GM19351 (cell line): ENCODE data around the gene PFKFB4.
"Not testable (repeated sequence)": the region's sequence is repeated elsewhere in the genome, so short reads cannot be mapped to it uniquely, and the experiment has no call there.

Source experiments
- ATAC-seq: cut with Tn5 transposase; IDR thresholded peaks from one replicate; pipeline ENCODE4 v1.9.1; 2021; ENCODE audit warnings: mild to moderate bottlenecking, moderate library complexity; ENCODE audit not compliant: unreplicated experiment

Gene PFKFB4

DNA sequence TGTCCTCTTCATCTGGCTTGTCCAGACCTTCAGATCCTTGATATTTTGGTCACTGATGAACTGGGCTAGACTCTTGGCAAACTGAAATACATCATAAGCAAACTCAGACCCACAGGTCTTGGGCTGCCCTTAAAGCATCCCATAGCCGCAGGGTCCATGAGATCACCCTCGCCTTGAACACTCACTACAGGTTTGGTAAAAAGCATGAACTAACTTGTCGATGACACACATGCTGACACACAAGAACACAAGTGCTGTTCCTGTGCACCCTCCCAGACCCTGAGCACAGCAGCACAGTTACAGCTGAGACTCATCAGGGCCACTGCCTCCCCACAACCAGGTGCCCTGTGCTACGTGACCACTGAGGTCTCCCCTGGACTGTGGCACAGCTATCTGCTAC, 21.0 kb downstream of the PFKFB4 start:
- ATAC-seq = no peak

DNA sequence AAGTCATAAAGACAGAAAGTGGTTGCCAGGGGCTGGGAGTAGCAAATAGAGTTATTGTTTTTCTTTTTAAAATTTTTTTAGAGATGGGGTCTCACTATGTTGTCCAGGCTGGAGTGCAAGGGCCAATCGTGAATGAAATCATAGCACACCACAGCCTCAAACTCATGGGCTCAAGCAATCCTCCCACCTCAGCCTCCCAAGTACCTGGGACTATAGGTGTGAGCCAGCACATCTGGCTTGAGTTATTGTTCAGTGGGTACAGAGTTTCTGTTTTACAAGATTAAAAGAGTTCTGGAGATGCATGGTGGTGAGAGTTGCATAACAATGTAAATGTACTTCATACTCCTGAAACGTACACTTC, 23.6 kb downstream of the PFKFB4 start:
- ATAC-seq = no peak

DNA sequence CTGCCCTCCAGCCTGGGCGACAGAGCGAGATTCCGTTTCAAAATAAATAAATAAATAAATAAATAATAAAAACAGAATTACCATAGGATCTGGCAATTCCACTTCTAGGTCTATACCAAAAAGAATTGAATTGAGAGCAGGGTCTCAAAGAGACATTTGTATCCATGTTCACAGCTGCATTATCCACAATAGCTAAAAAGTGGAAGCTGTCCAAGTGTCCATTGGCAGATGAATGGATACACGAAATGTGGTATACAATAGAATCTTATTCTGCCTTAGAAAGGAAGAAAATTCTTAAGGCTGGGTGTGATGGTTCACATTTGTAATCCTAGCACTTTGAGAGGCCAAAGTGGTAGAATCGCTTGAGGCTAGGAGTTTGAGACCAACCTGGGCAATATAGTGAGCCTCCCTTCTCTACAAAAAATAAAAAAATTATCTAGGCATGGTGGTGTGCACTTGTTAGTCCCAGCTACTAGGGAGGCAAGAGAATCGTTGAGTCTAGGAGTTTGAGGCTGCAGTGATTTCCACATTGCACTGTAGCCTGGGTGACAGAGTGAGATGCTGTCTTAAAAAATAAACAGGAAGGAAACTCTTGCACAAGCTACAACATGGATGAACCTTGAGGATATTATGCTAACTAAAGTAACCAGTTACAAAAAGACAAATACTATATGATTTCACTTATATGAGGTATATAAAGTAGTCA, 24.2 kb downstream of the PFKFB4 start:
- ATAC-seq = no peak

DNA sequence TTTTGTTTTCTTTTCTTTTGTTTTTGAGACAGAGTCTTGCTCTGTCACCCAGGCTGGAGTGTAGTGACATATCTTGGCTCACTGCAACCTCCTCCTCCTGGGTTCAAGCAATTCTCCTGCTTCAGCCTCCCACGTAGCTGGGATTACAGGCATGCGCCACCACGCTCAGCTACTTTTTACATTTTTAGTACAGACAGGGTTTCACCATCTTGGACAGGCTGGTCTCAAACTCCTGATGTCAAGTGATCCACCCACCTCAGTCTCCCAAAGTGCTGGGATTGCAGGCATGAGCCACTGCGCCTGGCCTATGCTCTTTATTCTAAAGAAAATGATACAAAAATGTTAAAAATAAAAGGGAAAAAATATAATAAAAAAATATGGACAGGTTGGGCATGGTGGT, 25.9 kb downstream of the PFKFB4 start:
- not testable (repeated sequence) for ATAC-seq

DNA sequence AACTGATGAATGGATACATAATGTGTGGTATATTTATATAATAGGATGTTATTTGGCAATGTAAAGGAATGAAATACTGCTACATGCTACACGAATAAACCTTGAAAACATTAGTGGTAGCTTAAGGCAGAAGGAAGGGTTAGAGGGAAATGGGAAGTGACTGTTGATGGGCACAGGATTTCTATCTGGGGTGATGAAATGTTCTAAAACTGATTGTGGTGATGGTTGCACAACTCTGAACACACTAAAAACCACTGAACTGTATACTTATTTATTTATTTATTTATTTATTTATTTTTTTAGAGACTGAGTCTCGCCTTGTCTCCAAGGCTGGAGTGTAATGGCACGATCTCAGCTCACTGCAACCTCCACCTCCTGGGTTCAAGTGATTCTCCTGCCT, 27.8 kb downstream of the PFKFB4 start:
- no peak for ATAC-seq

DNA sequence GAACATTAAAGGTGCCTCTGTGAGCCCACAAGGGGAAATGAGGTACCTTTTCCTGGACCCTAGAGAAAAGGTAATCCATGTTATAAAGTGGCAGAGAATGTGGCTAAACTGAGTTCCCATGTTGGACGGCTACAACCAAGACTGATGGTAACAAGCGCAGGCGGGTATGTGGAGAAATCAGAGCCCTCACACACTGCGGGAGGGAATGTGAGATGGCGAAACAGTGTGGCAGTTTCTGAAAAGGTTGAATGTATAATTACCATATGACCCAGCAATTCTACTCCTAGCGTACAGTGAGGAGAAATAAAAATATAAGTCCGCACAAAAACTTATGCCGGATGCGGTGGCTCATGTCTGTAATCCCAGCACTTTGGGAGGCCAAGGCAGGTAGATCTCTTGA, 28.6 kb downstream of the PFKFB4 start:
- no peak for ATAC-seq

DNA sequence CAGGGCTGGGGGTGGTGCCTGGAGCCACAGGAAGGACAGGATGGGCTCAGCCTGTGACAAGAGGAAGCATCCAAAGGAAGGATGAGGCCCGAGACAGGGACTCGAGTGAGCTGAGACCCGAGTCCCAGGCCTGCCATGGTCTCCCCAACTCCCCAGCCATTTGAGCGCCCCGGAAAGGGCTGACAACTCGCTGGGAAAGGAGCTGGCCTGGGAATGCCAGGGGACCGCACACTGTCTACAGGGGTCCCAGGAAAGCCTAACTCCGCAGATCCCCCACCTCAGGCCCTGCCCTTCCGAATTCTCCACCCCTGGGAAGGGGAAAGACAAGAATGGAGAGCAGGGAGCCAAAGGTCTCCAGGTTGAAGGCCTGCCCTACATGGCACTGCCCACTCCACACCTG, 31.6 kb downstream of the PFKFB4 start:
- no peak for ATAC-seq

DNA sequence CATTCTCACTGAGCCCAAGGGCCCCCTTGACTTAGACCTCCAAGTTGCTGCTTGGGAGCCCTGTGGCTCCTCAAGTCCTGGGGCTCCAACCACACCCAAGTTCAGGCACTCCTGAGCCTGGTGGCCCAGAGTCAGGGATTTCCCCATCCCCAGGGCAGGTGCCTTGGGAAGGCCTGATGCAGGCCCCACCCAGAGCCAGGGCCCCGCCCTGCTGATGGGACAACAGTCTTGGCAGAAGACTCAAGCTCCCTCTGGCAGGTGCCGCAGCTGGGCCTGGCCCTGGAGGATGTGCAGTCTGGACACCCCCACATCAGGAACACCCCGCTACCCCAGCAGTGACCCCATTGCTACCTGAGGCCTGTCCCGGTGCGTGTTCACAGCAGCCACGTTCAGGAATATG, 35.0 kb downstream of the PFKFB4 start:
- ATAC-seq = no peak

DNA sequence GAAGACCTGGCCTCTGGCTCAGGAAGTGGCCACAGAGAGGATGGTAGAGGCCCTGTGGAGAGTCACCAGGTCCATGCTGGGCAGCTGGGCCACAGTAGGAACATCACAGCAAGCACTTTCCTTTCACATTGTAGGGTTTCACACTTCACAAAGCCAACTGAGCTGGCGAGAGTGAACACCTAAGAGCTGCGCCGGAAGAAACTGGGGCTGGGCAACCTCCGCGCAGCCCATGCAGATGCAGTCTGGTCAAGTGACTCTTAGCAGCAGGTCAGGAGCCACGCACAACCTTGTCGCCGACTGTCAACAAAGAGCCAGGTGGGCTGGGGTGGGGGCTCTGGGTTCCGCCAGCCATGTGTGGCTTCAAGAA, 37.3 kb downstream of the PFKFB4 start:
- ATAC-seq = no peak

DNA sequence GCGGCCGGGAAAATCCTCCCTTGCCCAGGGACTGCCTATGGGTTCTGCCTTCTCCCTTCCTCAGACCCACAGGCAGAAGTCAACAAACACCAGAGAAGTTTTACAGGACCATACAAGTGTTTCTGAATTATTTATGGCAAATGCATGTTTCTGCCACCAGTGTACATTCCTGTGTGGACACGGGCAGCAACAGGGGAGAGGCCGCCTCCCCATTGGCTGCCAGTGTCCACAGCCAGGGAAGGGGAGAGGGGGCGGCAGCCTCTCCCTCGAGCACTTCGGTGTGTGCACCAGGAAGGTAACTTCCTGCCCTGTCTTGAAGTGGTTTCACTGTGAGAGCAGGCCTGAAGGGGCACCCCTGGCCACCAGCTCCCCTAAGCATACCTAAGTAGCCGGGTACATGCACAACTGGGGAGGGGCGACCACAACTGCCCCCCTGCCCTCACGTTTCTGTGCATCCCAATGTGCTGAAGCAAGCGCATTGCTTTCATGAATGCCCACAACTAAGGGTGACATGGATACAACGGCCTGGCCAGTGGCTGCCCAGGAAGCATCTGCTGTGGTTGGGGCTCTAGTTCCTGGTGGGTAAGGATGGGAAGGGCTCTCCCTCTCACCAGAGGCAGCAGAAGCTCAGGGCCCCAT, 37.8 kb downstream of the PFKFB4 start:
- no peak for ATAC-seq

DNA sequence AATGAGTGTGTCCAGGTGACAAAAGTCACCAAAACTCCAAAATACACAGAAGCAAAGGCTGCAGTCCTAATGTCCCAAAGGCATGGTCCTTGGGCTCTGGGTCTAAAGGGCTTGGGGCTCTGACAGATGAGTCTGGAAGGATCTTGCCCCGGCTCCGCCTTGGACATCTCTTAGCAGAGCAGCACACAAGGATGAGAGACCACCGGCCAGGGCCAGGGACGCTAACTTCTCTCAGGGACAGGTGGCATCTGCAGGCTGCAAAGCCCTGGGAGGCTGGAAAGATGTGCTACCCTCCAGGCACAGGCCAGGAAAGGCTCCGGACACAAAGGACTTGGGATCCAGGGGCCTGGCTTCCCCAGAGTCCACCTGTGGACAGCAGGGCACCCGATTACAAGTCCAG, 38.5 kb downstream of the PFKFB4 start:
- ATAC-seq = no peak

DNA sequence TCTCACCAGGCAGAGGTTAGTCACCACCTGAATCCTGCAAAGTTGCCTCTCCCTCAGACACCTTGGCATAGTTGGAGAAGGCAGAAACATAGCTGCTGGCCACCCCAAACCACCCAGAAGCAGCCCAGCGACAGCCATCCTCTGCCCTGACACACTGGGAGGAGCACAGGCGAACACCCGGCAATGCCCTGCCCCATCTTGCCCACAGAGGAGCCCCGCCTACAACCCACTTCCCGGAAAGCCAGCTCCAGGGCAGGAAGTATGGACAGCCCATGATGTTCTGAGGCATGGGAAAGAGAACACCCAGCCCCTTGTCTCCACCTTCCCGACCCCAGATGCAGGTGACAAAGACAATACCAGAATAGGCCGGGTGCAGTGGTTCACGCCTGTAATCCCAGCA, 40.0 kb downstream of the PFKFB4 start:
- ATAC-seq = no peak

DNA sequence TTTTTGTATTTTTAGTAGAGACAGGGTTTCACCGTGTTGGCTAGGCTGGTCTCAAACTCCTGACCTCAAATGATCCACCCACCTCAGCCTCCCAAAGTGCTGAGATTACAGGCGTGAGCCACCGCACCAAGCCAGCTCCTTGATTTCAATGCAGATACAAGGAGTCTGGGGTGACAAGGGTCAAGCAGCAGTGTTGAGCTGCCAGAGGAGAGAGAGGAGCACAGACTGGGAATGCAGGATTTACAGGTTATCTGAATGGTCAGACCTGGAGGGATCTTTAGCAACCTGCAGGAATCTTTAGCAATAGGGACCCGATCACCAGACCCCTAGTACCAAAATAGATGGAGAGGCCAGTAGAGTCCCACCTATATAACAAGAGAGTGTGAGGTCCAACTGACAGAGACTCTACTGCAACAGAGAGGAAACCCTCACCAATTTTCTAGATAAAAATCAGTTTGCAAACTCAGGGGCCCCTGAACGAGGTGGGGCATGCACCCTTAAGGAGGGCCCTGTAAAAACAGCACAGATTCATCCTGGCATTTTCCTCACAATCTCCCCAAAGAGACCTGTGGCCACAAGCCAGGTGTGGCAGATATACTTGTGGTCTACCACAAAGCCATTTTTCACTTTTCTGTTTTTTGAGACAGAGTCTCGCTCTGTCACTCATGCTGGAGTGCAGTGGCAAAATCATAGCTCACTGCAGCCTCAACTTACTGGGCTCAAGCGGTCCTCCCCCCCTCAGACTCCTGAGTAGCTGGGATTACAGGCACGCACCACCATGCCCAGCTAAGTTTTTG, 42.0 kb downstream of the PFKFB4 start:
- ATAC-seq = no peak

DNA sequence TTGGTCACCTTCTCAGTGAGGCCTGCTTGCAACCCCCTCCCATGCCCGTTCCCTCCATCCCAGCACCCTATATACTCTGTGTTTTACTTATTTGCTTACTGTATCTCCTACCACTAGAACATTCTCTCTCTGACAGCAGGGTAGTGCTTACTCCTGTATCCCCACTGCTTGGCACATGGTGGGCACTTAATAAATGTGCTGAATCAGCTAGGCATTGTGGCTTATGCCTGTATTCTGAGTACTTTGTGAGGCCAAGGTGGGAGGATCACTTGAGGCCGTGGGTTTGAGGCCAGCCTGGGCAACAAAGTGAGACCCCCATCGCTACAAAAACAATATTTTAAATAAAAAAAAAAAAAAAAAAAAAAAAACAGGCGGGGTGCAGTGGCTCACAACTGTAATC, 45.1 kb downstream of the PFKFB4 start:
- no peak for ATAC-seq

DNA sequence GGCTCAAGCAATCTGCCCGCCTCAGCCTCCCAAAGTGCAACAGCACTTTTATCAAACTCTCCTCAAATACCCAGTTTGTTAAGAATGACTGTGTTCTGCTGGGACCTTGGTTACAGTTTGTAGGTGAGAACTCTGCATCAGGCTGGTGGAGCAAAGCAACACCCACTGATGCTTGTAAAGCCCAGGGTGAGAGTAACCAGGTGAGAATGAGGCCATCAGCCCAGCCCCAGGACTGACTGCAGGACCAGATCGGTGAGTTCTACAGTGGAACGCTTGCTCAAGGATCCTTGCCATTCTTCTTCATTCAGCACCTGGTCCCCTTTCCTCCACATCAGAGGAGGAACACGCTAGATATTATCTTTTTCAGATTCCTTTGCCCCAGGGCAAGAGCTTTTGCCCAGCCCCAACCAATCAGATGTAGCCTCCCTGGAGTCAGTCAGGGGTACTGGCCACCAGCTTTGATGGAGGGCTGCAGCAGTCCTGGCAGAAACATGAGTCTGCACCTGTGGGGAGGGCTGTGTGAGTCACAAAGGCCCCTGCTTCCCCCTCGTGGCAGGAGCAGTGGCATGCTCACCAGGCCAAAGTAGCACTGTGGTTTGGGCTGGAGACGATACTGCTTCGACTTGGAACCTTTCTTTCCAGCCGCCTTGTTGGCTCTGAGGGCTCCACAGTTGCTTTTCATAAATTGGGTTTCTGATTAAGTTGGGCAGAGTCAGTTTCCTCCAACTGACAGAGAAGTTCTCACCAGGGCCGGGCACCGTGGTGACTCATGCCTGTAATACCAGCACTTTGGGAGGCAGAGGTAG, 49.1 kb downstream of the PFKFB4 start:
- no peak for ATAC-seq

DNA sequence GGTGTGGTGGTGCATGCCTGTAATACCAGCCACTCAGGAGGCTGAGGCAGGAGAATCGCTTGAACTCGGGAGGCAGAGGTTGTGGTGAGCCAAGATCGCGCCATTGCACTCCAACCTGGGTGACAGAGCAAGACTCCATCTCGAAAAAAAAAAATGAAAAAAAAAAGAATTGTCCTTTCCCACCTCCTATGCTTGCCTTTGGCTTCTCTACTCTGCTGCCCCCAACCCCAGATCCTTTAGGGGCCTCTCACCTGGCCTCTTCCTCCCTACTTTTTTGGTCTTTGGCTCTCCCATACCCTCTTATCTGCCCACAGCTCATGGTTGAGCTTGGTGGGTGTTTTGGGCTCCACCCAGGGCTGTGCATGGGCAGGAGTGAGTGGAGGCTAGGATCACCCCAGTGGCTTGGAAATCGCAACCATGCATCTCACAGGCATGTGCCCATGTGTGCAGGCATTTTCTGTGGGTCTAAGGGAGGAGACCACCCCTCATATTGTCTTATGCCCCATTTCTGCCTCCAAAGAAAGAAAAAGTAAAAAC, 50.6 kb downstream of the PFKFB4 start:
- no peak for ATAC-seq

DNA sequence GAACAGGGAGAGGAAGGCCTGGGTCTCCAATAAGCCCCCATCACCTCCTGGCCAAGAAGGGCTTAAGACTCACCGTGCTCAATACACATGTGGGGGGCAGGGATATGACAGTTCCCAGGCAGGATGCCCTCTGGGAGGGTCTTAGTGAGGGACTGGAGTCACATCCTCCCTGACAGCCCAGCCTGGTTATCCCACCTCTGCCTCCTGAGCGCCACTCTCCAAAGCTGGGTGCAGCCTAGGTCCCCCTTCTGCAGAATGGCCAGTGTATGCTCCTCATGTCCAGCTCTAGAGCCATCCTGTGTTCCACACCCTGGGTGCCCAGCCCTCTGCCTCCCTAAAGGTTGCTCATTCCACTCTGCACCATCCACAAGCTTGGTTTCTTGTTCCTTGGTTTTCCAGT, 51.5 kb downstream of the PFKFB4 start:
- no peak for ATAC-seq

DNA sequence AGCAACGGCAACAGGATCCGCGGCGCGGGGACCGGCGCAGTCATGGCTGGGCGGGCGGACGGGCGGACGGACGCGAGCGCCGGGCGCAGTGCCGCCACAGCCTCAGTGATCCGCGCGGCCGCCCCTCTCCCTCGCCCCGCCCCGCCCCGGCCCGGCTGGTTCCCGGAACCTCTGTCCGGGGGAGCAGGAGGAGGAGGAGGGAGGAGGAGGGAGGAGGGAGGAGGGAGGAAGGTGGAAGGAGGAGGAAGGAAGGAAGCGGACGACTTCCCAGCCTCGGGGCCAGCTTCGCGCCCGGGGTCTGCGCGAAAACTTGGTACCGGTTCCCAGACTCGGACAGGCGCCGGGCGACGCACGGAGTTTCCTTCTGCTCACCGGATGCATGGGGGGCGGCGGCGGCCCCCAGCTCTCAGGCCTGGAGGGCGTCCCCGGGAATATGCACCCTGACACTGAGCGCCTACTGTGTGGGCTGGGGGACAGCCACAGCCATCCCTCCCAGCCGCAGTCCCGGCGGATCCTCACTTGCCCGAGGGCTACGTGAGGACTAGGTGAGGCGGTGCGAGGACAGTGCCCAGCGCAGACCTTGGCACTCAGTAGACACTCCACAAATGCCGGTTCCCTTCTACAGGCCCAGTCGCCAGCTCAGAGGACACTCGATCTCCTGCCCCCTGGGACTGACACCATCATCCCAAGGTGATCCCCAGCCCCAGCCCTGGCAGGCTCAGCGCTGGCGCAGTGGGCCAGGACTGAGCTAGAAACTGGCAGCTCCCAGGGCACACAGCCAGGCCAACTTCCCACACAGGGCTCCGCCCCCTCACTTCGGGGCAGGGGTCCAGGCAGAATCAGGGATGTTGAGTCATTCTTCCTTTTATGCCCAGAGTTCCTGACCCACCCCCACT, 52.3 kb downstream of the PFKFB4 start, which contains the start of gene SHISA5:
SHISA5 (minus strand) TSS at position 124 of the 896 bp plus-strand sequence; CDS start at position 44, 80 bp downstream.
- ATAC-seq = peak; percentile 54

DNA sequence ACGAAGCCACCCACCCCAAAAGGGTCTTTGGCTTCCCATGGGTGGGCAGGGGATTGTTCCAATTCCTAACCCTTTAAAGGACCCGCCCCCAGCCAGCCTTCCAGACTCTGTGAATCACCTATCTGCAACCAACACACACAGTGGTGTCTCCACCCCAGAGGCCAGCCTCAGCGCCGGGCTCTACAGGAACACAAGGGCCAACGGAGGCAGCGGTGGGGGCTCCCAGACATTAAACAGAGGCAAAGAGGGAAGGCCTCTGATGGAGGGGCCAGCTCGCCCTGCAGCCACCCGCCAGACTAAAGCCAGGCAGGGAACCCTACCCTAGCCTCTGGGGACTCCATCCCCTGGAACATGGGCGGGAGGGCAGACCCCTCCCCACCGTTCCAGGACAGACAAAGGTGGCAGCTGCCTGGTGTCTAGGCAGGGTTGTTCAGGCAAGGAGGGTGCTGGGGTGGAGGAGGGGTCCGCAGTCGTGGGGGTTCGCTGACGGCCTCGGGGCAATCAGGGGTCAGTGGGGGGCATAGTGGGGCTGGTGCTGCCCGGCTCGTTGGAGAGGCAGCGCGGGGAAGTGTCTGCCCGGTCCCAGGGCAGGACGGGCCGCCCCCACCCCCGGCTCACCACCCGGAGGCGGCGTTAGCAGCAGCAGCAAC, 53.1 kb downstream of the PFKFB4 start:
- ATAC-seq = no peak
